Stomach smooth muscle (tissue), 2 donors: Measurements from ENCODE around the gene GRHL1.
A peak's percentile ranks its signal among the peaks of the same experiment; 100 is the strongest.
"Not testable (repeated sequence)": the region's sequence is repeated elsewhere in the genome, so short reads cannot be mapped to it uniquely, and the experiment has no call there.

ENCODE experiments used
- H3K27ac ChIP-seq: one replicate; pipeline ENCODE4 v1.7.0; 2013; ENCODE audit warnings: mild to moderate bottlenecking, low read length, inconsistent platforms
- H3K27me3 ChIP-seq, 2 donors: one replicate each; pipeline ENCODE4 v1.7.0; 2013; ENCODE audit warnings: low read length in 2 of 2; ENCODE audit not compliant: insufficient read depth in 2 of 2, control insufficient read depth in 1 of 2
- H3K36me3 ChIP-seq, 2 donors: one replicate each; pipeline ENCODE4 v1.7.0; 2013; ENCODE audit warnings: low read length in 2 of 2; ENCODE audit not compliant: control insufficient read depth in 2 of 2, insufficient read depth in 2 of 2
- H3K4me1 ChIP-seq: one replicate; pipeline ENCODE4 v1.7.0; 2013; ENCODE audit warnings: low read length; ENCODE audit not compliant: control insufficient read depth, insufficient read depth
- H3K4me3 ChIP-seq, 2 donors: one replicate each; pipeline ENCODE4 v1.7.0; 2013; ENCODE audit warnings: low read length in 2 of 2
- H3K9ac ChIP-seq, 2 donors: one replicate each; pipeline ENCODE4 v1.7.0; 2013; ENCODE audit warnings: low read length in 2 of 2, mild to moderate bottlenecking in 1 of 2
- H3K9me3 ChIP-seq, 2 donors: one replicate each; pipeline ENCODE4 v1.7.0; 2013; ENCODE audit warnings: low read length in 2 of 2; ENCODE audit not compliant: control insufficient read depth in 2 of 2
- donor health status: healthy.
- donor health status: Pancreatic carcinoma.

Gene GRHL1

DNA sequence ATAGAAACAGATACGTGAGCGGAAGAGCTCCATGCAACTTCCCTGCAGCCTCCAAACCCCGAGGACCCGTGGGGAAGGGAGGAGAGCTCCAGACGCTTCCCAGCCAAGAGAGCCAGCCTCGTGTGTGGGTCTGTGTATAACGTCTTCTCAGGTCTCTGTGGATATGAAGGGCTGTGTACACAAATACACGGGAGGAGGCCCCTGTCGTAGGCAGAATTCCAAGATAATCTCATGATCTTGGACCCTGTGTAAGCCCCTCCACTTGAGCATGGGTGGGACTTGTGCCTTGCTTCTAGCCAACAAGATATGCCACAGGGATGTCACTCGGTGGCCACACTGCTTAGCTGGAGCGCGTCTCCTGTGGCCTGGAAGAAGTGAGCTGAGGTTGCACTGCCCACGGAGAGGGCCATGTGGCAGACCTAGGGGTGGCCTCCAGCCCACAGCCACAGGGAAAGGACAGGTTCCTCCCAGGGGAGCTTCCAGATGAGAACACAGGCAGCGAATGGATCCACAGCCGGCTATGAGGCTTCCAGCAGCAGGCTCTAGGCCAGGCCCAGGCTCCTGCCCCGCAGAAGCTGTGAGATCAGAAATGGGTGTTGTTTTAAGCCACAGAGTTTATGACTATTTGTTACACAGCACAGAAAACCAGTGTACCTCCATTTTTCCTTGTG lies 76.3 kb downstream of the GRHL1 start:
- Histone ChIP-seq H3K9me3 (no peaks in the 10 kb centered on the region), H3K4me1 (peaks cover 18% of the 10 kb centered on the region), H3K9ac (no peak overlapping the region), H3K27ac (no peak overlapping the region), H3K27me3 (no peaks in the 10 kb centered on the region), H3K36me3 (no peaks in the 10 kb centered on the region), H3K4me3 (no peak overlapping the region)

DNA sequence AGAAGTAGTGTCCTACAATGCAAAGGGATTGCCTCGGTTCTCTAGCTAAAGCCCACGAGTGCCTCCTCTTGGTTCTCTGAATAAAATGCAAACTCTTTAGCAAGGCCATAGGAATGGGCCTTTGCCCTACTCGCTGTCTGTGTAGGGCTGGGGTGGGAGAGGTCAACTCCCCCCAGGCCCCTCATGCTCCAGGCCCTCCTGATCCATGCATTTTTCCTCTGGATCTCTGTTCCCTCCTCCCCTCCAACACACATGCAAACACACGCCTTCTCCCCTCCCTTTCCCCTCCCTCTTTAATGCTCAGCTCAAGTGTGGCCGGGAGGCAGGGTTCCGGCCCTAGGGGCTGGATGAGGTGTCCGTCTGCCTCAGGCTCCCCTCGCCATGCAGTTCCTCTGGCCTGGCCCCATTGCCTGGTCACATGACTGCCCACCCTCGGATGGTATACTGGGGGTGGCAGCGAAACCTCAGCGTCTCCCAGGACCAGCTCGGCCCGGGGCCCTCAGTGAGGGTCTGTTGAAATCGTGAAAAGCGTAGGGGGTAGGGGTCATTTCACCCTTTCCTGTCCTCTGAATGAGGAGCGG lies 77.0 kb downstream of the GRHL1 start:
- Histone ChIP-seq H3K27ac (no peak overlapping the region), H3K4me1 (peaks cover 21% of the 10 kb centered on the region), H3K36me3 (no peaks in the 10 kb centered on the region), H3K4me3 (no peak overlapping the region), H3K27me3 (no peaks in the 10 kb centered on the region), H3K9me3 (no peaks in the 10 kb centered on the region), H3K9ac (no peak overlapping the region)

DNA sequence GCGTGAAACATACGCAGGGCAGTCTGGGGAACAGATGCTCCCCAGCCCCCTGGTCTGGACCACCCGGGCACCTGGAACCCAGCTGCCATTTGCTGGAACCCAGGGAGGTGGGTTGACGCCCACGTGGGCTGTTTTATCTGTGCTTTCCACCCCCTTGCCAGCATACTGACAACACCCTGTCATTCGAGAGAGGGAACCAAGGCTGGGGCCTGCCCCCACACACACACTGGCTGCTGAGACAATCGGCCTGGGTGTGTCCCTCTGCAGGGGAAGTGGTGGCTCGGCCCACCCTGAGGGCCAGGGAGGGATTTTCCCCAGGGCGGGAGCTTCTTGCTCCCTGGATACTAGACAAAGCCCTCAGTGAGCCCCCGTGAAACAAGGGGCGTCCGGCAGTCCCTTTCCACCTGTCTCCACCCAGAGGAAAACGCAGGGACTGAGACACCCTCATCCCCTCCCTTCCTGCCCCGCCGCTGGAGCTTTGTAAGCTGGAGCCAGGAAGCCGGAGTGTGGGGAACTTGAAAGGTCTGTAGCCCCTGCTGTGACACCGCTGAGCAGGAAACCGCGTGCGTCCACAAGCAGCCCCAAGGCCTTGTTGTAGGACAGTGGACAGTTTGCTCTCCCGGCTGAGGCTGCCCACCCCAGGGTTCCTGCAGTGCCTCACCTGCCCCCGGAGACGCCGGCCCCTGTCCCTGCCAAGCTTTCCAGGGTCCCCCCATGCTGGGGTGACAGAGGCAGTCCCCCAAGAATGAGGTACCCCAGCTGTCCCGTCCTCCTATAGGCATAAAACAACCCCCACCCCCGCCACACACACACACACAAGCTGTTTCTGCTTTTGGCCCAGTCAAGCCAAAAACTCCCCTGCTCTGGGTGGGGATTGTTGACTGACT lies 77.7 kb downstream of the GRHL1 start:
- H3K4me3 ChIP-seq = no peak overlapping the region

DNA sequence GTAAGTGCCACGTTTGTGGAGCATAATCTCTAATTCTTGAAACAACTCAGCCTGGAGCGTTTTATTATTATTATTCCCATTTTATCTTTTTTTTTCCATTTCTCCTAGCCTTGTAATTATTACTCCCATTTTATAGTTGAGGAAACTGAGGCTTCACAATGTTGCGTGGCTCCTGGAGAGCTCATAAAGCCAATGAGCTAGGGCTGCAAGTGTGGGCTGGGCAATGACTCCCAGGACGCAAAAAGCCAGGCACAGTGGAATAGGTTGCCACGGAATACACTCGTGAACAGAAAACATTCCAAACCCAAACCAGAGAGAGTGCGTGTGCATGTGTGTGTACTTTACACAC lies 78.4 kb downstream of the GRHL1 start:
- Histone ChIP-seq H3K27me3 (no peaks in the 10 kb centered on the region), H3K4me3 (no peak overlapping the region), H3K9ac (no peak overlapping the region), H3K27ac (no peak overlapping the region), H3K4me1 (peaks cover 21% of the 10 kb centered on the region), H3K36me3 (no peaks in the 10 kb centered on the region), H3K9me3 (no peaks in the 10 kb centered on the region)

More for the DNA sequence above, 77.7 kb downstream of the GRHL1 start:
- H3K9ac ChIP-seq = no peak overlapping the region
- H3K27me3 ChIP-seq = no peaks in the 10 kb centered on the region
- no peaks in the 10 kb centered on the region for H3K9me3 ChIP-seq
- H3K36me3 ChIP-seq = no peaks in the 10 kb centered on the region
- H3K4me1 ChIP-seq = peaks cover 21% of the 10 kb centered on the region
- peak overlapping the region; percentile 2 for H3K27ac ChIP-seq

DNA sequence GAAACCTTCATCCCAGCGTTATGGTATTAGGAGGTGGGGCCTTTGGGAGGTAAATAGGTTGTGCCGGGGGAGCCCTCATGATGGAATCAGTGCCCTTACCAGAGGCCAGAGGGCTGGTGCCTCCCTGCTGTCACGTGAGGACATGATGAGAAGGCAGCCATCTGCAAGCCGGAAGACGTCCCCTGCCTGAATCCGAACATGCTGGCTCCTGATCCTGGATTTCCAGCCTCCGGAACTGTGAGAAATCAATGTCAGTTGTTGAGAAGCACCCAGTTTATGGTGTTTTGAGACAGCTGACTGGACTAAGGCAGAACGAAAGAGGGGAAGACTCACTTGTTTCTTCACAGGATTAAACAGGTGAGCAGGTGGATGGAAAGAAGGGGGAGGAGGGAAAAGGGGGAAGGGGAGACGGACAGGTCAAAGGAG lies 78.8 kb downstream of the GRHL1 start:
- no peak overlapping the region for H3K27ac ChIP-seq
- H3K9me3 ChIP-seq = no peaks in the 10 kb centered on the region
- no peaks in the 10 kb centered on the region for H3K27me3 ChIP-seq
- H3K9ac ChIP-seq = no peak overlapping the region
- no peaks in the 10 kb centered on the region for H3K36me3 ChIP-seq
- H3K4me1 ChIP-seq = peaks cover 21% of the 10 kb centered on the region
- H3K4me3 ChIP-seq = no peak overlapping the region

DNA sequence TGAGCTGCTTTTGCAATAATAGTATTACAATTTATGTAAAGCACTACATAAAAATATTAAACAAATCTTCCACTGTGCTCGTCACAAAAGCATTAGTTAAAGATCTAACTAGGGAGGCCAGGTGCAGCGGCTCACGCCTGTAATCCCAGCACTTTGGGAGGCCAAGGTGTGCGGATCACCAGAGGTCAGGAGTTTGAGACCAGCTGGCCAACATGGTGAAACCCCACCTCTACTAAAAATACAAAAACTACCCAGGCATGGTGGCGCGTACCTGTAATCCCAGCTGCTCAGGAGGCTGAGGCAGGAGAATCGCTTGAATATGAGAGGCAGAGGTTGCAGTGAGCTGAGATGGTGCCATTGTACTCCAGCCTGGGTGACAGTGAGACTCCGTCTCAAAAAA lies 79.3 kb downstream of the GRHL1 start:
- H3K27me3 ChIP-seq, H3K9ac ChIP-seq, H3K36me3 ChIP-seq, H3K27ac ChIP-seq, H3K9me3 ChIP-seq, H3K4me3 ChIP-seq: not testable (repeated sequence)
- H3K4me1 ChIP-seq = peaks cover 25% of the 10 kb centered on the region

DNA sequence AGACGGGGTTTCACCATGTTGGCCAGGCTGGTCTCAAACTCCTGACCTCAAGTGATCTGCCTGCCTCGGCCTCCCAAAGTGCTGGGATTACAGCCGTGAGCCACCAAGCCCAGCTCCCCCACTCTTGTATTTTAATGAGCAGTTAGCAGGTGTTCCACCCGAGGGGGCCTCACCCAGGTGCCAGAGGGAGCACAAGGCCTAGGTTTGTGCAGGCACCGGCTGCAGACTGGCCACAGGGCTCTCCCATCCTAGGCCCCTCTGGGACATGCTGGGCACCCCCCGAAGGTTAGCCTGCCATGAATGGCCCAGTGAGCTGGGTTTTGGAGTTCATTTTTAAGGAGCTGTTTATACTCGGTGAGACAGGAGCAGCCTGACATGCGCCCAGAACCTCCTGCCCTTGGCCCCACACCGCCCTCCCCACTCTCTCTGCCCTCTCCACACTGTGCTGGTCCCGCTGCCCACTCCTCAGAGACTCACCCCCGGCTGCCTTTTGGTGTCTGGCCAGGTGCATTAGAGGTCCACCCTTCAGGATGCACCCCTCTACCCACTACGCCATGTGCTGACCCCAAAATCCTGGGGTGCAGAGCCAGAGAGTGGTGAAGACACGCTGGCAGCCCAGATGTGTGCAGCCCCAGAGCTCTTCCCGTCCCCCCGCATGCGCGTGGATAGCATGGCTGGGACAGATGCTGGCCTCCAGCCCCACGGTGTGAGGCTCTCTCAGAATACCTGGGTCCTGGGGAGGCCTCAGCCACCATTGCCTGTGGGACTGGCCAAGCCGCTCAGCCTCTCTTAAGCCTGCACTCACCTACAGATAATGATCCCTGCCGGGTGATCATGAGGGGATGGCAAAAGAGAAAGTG lies 80.6 kb downstream of the GRHL1 start:
- Histone ChIP-seq H3K27me3 (no peaks in the 10 kb centered on the region), H3K27ac (no peak overlapping the region), H3K9ac (no peak overlapping the region), H3K9me3 (no peaks in the 10 kb centered on the region), H3K4me3 (no peak overlapping the region), H3K36me3 (no peaks in the 10 kb centered on the region), H3K4me1 (peaks cover 38% of the 10 kb centered on the region)

DNA sequence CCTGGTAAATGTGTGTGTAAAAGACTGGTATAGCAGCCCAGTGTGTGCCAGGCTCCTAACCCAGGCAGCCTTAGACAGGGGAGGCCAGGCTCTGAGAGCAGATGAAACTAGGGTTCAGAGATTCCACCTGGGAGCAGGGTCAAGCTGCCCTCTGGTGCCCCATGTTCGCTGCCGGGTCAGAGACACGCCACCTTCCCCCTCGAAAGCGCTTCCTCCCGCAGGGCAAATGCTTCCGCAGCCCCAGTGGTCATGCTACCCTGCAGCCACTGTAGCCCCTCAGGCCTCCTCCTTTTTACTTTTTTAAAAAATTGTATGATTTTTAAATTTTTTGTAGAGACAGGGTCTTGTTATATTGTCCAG lies 81.2 kb downstream of the GRHL1 start:
- Histone ChIP-seq H3K4me3 (no peak overlapping the region), H3K27me3 (no peaks in the 10 kb centered on the region), H3K9ac (no peak overlapping the region), H3K9me3 (no peaks in the 10 kb centered on the region), H3K27ac (no peak overlapping the region), H3K4me1 (peaks cover 42% of the 10 kb centered on the region), H3K36me3 (no peaks in the 10 kb centered on the region)

DNA sequence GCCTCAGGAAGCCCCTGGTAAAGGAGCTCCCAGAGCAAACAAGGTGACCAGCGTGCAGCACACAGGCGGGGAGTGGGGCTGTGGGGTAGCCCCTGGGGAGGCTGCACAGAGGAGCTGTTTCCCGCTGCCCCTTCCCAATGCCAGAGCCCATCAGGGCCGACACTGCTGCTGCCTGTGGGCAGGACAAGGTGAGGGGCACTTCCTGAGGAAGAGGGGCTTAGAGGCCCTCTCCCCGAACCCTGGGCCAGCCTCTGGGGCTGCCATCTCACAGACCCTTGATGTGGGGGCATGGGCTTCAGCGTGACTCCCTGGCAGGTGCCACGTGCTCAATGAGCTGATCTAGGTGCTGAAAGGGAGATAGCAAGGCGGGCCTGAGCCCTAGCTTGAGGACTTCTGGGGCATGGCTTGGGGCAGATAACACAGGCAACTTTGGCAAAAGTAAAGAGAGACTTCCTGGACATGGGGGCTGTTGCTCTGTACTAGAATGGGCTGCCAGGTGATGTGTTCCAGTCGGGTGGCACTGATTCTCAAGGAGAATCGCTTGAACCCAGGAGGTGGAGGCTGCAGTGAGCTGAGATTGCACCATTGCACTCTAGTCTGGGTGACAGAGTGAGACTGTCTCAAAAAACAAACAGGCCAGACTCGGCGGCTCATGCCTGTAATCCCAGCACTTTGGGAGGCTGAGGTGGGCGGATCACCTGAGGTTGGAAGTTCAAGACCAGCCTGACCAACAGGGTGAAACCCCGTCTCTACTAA lies 81.9 kb downstream of the GRHL1 start:
- H3K9ac ChIP-seq = no peak overlapping the region
- no peak overlapping the region for H3K4me3 ChIP-seq
- H3K27ac ChIP-seq = no peak overlapping the region
- peaks cover 46% of the 10 kb centered on the region for H3K4me1 ChIP-seq
- H3K27me3 ChIP-seq = no peaks in the 10 kb centered on the region
- no peaks in the 10 kb centered on the region for H3K36me3 ChIP-seq
- no peaks in the 10 kb centered on the region for H3K9me3 ChIP-seq
